Loucy (cell line): Measurements from ENCODE around the gene PPFIBP1.

ENCODE experiments used
- H2AFZ ChIP-seq: fragments of 200-600 bp; sonication (generic); 2 replicates; pipeline ENCODE4 v1.6.0; 2016; ENCODE audit warnings: antibody characterized with exemption, mild to moderate bottlenecking, low read length, moderate library complexity
- H3F3A ChIP-seq: fragments of 200-600 bp; 2 replicates; pipeline ENCODE4 v1.6.0; 2016; ENCODE audit warnings: antibody characterized with exemption, low read depth, mild to moderate bottlenecking
- H3K27me3 ChIP-seq: fragments of 200-600 bp; sonication (generic); 2 replicates; pipeline ENCODE4 v1.6.1; 2014; ENCODE audit warnings: low read length, mild to moderate bottlenecking; ENCODE audit not compliant: insufficient read depth, poor library complexity, severe bottlenecking
- H3K36me3 ChIP-seq: fragments of 200-600 bp; sonication (generic); 2 replicates; pipeline ENCODE4 v1.6.1; 2016; ENCODE audit warnings: low read length; ENCODE audit not compliant: insufficient read depth
- H3K4me1 ChIP-seq: fragments of 200-600 bp; sonication (generic); 2 replicates; pipeline ENCODE4 v1.5.1; 2014; ENCODE audit warnings: low read length, mild to moderate bottlenecking; ENCODE audit not compliant: insufficient read depth, poor library complexity, severe bottlenecking
- H3K4me2 ChIP-seq: fragments of 200-600 bp; sonication (generic); 2 replicates; pipeline ENCODE4 v1.6.0; 2014; ENCODE audit warnings: antibody characterized with exemption, low read length, low read depth, mild to moderate bottlenecking; ENCODE audit not compliant: poor library complexity, severe bottlenecking
- H3K4me3 ChIP-seq: fragments of 200-600 bp; sonication (generic); 2 replicates; pipeline ENCODE4 v1.5.1; 2014; ENCODE audit warnings: low read length, mild to moderate bottlenecking, mixed read lengths; ENCODE audit not compliant: poor library complexity, severe bottlenecking
- H3K79me2 ChIP-seq: fragments of 200-600 bp; sonication (generic); 2 replicates; pipeline ENCODE4 v1.6.1; 2014; ENCODE audit warnings: low read length; ENCODE audit not compliant: insufficient read depth
- H3K9ac ChIP-seq: fragments of 200-600 bp; sonication (generic); 2 replicates; pipeline ENCODE4 v1.6.0; 2014; ENCODE audit warnings: mild to moderate bottlenecking, low read depth, low read length, moderate library complexity; ENCODE audit not compliant: poor library complexity, severe bottlenecking
- H3K9me2 ChIP-seq: fragments of 200-600 bp; sonication (generic); replicated peaks from 2 replicates; pipeline ENCODE4 v1.6.1; 2016; ENCODE audit warnings: low read depth, low read length, mixed read lengths
- H3K9me3 ChIP-seq: fragments of 200-600 bp; sonication (generic); 2 replicates; pipeline ENCODE4 v1.6.1; 2014; ENCODE audit warnings: mild to moderate bottlenecking, antibody characterized with exemption, low read length, low read depth; ENCODE audit not compliant: insufficient read depth
- H4K20me1 ChIP-seq: fragments of 200-600 bp; sonication (generic); 2 replicates; pipeline ENCODE4 v1.6.0; 2014; ENCODE audit warnings: antibody characterized with exemption, low read length, mild to moderate bottlenecking; ENCODE audit not compliant: insufficient read depth, poor library complexity, severe bottlenecking
- CTCF ChIP-seq: fragments of 200-600 bp; sonication (generic); conservative IDR thresholded peaks from 2 replicates; pipeline ENCODE4 v1.5.1; 2014; ENCODE audit warnings: mild to moderate bottlenecking, antibody characterized with exemption, low read length
- EZH2phosphoT487 ChIP-seq: fragments of 200-600 bp; IDR thresholded peaks from 2 replicates; pipeline ENCODE4 v1.6.1; 2018; ENCODE audit warnings: antibody characterized with exemption, mild to moderate bottlenecking, moderate library complexity, borderline replicate concordance

Gene PPFIBP1

GRCh38 chr12:27650011-27650410, 126.0 kb downstream of the PPFIBP1 start:
- Histone ChIP-seq H3K9ac (no peak overlapping the region), H3K36me3 (no peaks in the 10 kb centered on the region), H3K79me2 (no peaks in the 10 kb centered on the region), H3F3A (no peaks in the 10 kb centered on the region), H3K9me2 (no peaks in the 10 kb centered on the region), H2AFZ (no peak overlapping the region), H3K4me3 (no peak overlapping the region), H3K4me1 (no peaks in the 10 kb centered on the region), H3K9me3 (no peaks in the 10 kb centered on the region), H3K27me3 (no peaks in the 10 kb centered on the region), H4K20me1 (no peaks in the 10 kb centered on the region), H3K4me2 (no peak overlapping the region)
- TF ChIP-seq CTCF, result no peak
- TF ChIP-seq EZH2phosphoT487, result no peak

DNA sequence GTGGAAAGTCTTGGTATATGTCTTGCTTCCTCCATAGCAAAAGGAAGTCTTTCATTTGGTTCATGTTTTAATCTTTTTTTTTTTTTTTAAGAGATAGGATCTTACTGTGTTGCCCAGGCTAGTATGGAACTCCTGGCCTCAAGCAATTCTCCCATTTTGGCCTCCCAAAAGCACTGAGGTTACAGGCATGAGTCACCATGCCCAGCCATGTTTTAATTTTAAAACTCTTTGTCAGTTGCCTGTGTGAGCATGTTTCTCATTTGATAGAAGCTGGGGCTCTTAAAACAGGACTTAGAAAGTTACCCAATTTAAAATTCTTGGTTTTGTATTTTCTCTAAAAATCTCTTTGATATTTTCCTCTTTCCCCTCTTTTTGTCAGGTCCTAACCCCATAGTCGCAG, 127.2 kb downstream of the PPFIBP1 start:
- Histone ChIP-seq H3K79me2 (no peaks in the 10 kb centered on the region), H3K27me3 (no peaks in the 10 kb centered on the region), H3K4me3 (no peak overlapping the region), H3F3A (no peaks in the 10 kb centered on the region), H3K9me3 (no peaks in the 10 kb centered on the region), H4K20me1 (no peaks in the 10 kb centered on the region), H3K4me1 (no peaks in the 10 kb centered on the region), H3K4me2 (no peak overlapping the region), H3K9ac (no peak overlapping the region), H3K9me2 (no peaks in the 10 kb centered on the region), H3K36me3 (no peaks in the 10 kb centered on the region), H2AFZ (no peak overlapping the region)
- TF ChIP-seq EZH2phosphoT487 (no peak), CTCF (no peak)

GRCh38 chr12:27652174-27652763, 128.3 kb downstream of the PPFIBP1 start:
- H3K27me3 ChIP-seq, result no peaks in the 10 kb centered on the region
- H3K4me3 ChIP-seq, result no peak overlapping the region
- no peaks in the 10 kb centered on the region for H4K20me1 ChIP-seq
- no peaks in the 10 kb centered on the region for H3K4me1 ChIP-seq
- no peak for TF ChIP-seq EZH2phosphoT487
- peak; percentile 99 for TF ChIP-seq CTCF
- H3K4me2 ChIP-seq, result no peak overlapping the region
- H3K79me2 ChIP-seq, result no peaks in the 10 kb centered on the region
- no peak overlapping the region for H3K9ac ChIP-seq
- H2AFZ ChIP-seq, result no peak overlapping the region
- H3K36me3 ChIP-seq, result no peaks in the 10 kb centered on the region
- H3F3A ChIP-seq, result no peaks in the 10 kb centered on the region
- no peaks in the 10 kb centered on the region for H3K9me3 ChIP-seq
- H3K9me2 ChIP-seq, result no peaks in the 10 kb centered on the region
